HG03045 (cell line): Measurements from ENCODE around the gene SKIDA1.

Source experiments
- ATAC-seq: cut with Tn5 transposase; IDR thresholded peaks from one replicate; pipeline ENCODE4 v1.9.1; 2021; ENCODE audit warnings: mild to moderate bottlenecking, moderate library complexity; ENCODE audit not compliant: unreplicated experiment

Gene SKIDA1

GRCh38 chr10:21529032-21529910 lies 3.8 kb upstream of the SKIDA1 start:
- no peak for ATAC-seq

GRCh38 chr10:21528236-21529031 lies 3.0 kb upstream of the SKIDA1 start:
- ATAC-seq: no peak

GRCh38 chr10:21527598-21528235 lies 2.2 kb upstream of the SKIDA1 start:
- ATAC-seq: no peak

- ATAC-seq: no peak
These were observed 1.5 kb upstream of the SKIDA1 start for GRCh38 chr10:21526860-21527597.

- ATAC-seq: peak; percentile 46
These were observed 842 bp upstream of the SKIDA1 start for GRCh38 chr10:21526188-21526859.

GRCh38 chr10:21524526-21525366 lies 736 bp downstream of the SKIDA1 start:
- ATAC-seq: no peak

GRCh38 chr10:21524131-21524525 lies 1.4 kb downstream of the SKIDA1 start:
- ATAC-seq: no peak

- ATAC-seq: no peak
These were observed 1.9 kb downstream of the SKIDA1 start for GRCh38 chr10:21523557-21524008.

GRCh38 chr10:21522631-21523406 lies 2.7 kb downstream of the SKIDA1 start:
- ATAC-seq: no peak

GRCh38 chr10:21521751-21522533 lies 3.5 kb downstream of the SKIDA1 start:
- ATAC-seq: no peak

- no peak for ATAC-seq
These were observed 4.5 kb downstream of the SKIDA1 start for GRCh38 chr10:21520949-21521348.

- no peak for ATAC-seq
These were observed 5.0 kb downstream of the SKIDA1 start for GRCh38 chr10:21520509-21520908.

- no peak for ATAC-seq
These were observed 5.5 kb downstream of the SKIDA1 start for GRCh38 chr10:21519941-21520436.

GRCh38 chr10:21519397-21519933 lies 6.0 kb downstream of the SKIDA1 start:
- ATAC-seq: no peak

- no peak for ATAC-seq
These were observed 6.7 kb downstream of the SKIDA1 start for GRCh38 chr10:21518641-21519396.

GRCh38 chr10:21518149-21518640 lies 7.3 kb downstream of the SKIDA1 start:
- ATAC-seq: no peak
